ENCODE results near the gene KLHL1.

Gene KLHL1

DNA sequence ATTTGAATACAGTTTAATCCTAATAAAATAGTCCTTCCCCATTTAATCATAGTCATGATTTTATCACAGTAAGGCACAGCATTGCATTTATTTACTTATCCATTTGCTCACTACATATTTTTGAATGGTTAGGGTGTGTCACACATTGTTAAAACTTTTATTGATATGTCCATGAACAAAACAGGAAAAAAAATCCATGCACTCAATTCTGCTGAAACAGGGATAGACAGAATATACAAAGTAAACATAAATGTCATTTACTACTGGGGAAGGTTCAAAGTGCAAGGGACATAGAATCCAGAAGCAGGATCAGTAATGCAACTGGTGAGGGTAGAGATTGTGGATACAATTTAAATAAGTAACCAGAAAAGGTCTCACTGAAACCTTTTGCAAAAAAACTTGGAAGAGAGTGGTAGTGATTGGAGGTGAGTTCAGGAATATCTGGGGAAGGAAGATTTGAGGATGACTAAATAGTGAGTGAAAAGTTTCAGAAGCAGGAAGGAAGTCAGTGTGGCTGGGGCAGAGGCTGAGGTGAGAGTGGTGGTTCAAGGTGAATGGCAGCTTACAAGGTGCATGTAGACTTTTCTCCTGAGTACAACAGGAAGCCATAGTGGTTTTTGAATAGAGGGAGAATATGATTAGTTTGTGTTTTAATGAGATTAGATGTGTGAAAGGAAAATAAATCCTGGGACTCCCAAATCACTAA, 387.8 kb downstream of the KLHL1 start:
- in situ Hi-C loops (cut with HindIII; ENCODE audit: low pct_ligation_motif_present, low sequenced_read_pairs) = no loop called here
- TF ChIP-seq, protein P1, sequence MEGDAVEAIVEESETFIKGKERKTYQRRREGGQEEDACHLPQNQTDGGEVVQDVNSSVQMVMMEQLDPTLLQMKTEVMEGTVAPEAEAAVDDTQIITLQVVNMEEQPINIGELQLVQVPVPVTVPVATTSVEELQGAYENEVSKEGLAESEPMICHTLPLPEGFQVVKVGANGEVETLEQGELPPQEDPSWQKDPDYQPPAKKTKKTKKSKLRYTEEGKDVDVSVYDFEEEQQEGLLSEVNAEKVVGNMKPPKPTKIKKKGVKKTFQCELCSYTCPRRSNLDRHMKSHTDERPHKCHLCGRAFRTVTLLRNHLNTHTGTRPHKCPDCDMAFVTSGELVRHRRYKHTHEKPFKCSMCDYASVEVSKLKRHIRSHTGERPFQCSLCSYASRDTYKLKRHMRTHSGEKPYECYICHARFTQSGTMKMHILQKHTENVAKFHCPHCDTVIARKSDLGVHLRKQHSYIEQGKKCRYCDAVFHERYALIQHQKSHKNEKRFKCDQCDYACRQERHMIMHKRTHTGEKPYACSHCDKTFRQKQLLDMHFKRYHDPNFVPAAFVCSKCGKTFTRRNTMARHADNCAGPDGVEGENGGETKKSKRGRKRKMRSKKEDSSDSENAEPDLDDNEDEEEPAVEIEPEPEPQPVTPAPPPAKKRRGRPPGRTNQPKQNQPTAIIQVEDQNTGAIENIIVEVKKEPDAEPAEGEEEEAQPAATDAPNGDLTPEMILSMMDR (IDR thresholded peaks at IDR 0.05; ENCODE audit: low read depth, low read length, missing control alignments) = no peak

DNA sequence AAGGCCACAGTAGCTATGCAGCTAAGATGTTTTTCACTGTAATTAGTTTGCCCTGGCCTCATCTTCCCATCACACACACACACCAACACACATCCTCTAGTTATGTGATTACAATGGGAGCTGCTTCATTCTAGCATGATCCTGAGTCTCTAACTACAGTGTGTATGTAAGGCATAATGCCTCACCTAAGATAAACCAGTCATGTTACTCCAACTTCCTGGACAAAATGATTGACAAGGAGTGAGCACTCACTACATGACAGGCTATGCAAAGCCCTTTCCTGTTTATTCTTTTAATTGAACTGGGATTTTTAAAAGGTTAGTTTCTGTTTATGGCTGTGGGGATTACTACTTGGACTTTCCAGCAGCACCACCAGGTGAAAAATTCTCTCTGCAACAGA, 401.4 kb downstream of the KLHL1 start:
- TF ChIP-seq, protein P1 (IDR thresholded peaks at IDR 0.05; ENCODE audit: low read depth, low read length, missing control alignments) = no peak
- no peak overlapping the region for H3K4me3 ChIP-seq (ENCODE audit: low read depth, low read length)
- H3K36me3 ChIP-seq (replicated peaks) = no peaks in the 10 kb centered on the region
- no peaks in the 10 kb centered on the region for H3K27me3 ChIP-seq (replicated peaks)
- no peak overlapping the region for H3K27ac ChIP-seq
- in situ Hi-C loops (cut with HindIII; ENCODE audit: low pct_ligation_motif_present, low sequenced_read_pairs) = no loop called here
- no peak for DNase-seq

More for the DNA sequence above, 387.8 kb downstream of the KLHL1 start:
- Histone ChIP-seq H3K27me3 (replicated peaks) (no peaks in the 10 kb centered on the region), H3K27ac (no peak overlapping the region), H3K4me3 (ENCODE audit: low read depth, low read length) (no peak overlapping the region), H3K36me3 (replicated peaks) (no peaks in the 10 kb centered on the region)
- no peak for DNase-seq

DNA sequence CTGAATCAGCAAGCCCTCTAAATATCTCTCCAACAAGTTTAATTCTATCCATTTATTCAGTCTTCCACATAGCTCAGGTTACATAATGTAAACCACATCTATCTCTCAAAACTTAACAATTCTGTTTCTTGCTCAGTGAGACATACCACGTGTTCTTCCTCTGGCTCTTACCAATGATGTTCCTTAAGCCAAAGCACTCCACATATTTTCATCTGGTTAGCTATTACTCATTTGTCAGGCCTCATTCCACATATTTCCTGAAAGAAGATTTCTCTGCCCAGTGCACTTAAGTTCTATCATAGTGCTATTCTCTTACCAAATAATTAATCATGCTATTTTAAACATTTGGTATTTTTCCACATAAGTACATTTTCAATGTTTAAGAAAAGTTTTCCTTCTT, 403.9 kb downstream of the KLHL1 start:
- no peak for DNase-seq
- H3K4me3 ChIP-seq (ENCODE audit: low read depth, low read length) = no peak overlapping the region
- H3K36me3 ChIP-seq (replicated peaks) = no peaks in the 10 kb centered on the region
- in situ Hi-C loops (cut with HindIII; ENCODE audit: low pct_ligation_motif_present, low sequenced_read_pairs) = no loop called here
- H3K27ac ChIP-seq = no peak overlapping the region
- TF ChIP-seq, protein P1 (IDR thresholded peaks at IDR 0.05; ENCODE audit: low read depth, low read length, missing control alignments) = no peak
- H3K27me3 ChIP-seq (replicated peaks) = no peaks in the 10 kb centered on the region

DNA sequence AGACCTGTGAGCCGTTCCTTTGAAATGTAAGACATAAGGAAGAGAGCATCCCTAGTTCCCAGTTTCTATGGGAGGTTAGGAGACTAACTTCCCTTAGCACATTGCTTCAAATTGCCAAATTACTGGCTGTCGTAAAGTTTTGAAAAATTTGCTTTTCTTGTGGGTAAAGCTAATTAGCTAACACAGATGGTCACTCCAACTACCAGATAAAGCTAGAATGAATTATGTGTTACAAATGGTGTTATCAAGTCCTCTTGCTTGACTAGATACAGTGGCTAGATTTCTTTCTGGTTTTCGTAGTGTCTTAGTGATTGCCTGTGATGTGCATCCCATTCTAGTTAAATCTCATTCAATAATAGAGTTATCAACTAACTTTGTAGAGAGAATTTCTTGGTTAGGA, 417.3 kb downstream of the KLHL1 start:
- H3K36me3 ChIP-seq (replicated peaks) = no peaks in the 10 kb centered on the region
- in situ Hi-C loops (cut with HindIII; ENCODE audit: low pct_ligation_motif_present, low sequenced_read_pairs) = no loop called here
- no peak overlapping the region for H3K27ac ChIP-seq
- H3K4me3 ChIP-seq (ENCODE audit: low read depth, low read length) = no peak overlapping the region
- H3K27me3 ChIP-seq (replicated peaks) = no peaks in the 10 kb centered on the region
- TF ChIP-seq, protein P1 (IDR thresholded peaks at IDR 0.05; ENCODE audit: low read depth, low read length, missing control alignments) = no peak
- DNase-seq = no peak

DNA sequence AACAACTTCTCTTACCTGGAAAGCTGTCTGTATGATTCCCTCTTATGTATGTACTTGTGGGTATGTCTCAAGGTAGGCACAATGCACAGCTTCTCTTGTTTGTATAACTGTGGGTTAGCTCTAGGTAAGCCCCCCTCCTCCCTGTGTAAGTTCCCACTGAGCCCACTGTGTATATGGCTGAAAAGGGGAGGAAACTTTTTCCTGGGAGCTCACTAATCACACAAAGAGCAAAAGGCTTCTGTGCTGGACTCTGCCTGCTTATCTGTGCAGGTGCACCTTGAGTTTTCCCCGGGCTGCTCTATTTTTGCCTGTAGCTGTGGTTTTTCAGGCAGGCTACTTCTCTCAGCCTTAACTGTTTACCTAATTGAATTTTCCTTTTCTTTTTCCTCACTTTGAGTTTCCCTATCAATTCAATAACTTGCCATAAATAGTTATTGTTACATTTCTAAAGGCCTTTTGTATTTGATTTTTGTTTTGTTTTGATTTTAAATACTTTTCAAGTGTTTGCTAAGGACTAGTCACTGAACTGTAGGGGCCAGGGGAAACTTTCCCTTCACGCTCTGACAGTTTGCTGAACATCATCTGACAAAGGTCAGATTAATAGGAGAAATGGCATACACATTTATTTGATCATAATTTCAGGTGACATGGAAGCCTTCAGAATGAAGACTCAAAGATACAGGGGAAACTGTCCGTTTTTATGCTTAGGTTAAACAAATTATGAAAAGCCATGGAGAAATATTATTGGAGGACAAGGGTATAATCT, 424.1 kb downstream of the KLHL1 start:
- Histone ChIP-seq H3K36me3 (replicated peaks) (no peaks in the 10 kb centered on the region), H3K27me3 (replicated peaks) (no peaks in the 10 kb centered on the region), H3K4me3 (ENCODE audit: low read depth, low read length) (no peak overlapping the region), H3K27ac (no peak overlapping the region)
- DNase-seq = no peak
- in situ Hi-C loops (cut with HindIII; ENCODE audit: low pct_ligation_motif_present, low sequenced_read_pairs) = no loop called here
- TF ChIP-seq, protein P1 (IDR thresholded peaks at IDR 0.05; ENCODE audit: low read depth, low read length, missing control alignments) = no peak
